ENCODE data around the gene GLRX. TPM values are rescaled to one million over a fixed set of nuclear protein-coding genes. Genes with fewer than 3 reads are reported as not detected.
"Not testable (repeated sequence)": the region's sequence is repeated elsewhere in the genome, so short reads cannot be mapped to it uniquely, and the experiment has no call there.

GLRX gene
- total RNA-seq, 1 donor from 2014 or later: 26.0 TPM

DNA sequence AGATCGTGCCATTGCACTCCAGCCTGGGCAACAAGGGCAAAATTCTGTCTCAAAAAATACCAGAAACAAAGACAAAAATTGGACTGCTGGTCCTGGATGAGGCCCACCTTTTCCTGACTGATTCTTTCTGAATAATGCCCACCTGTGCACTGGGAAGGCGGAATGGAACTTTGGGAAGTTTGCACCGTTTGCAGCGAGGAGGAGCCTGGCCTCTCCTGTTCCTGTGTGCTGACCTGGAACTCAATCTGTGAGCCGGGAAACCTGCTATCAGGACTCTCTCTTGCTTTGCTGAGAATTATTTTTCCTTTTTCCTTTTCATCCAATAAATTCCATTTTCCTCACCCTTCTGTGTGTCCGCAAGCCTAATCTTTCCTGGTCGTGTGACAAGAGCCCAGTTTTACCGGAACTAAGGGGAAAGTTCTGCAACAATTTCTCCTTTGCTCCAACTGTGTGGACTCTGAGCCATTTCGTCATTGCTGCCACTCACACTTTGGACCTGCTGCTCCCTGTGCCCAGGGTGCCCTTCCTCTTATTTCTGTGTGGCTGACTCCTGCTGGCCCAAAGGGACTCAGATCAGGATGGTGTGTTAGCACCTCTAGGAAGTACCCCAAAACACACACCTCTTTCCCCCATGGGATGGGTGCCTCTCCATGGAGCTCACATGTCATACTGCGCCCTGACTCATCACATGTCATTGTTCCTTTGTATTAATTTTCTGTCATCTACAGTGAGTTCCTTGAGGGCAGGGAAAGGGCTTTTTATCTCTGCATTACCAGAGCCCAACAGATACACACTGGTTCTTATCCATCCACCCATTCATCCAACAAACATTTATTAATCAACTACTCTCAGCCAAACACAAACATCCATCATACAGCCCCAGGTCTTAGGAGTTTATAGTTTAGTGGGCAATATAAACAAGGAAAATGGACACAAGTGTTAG is 4.7 kb upstream of the GLRX start:
- no peak for DNase-seq

- DNase-seq: no peak
Measured at GRCh38 chr5:95825495-95825894, 3.0 kb upstream of the GLRX start.

- DNase-seq: no peak
Measured at GRCh38 chr5:95824747-95825146, 2.2 kb upstream of the GLRX start.

DNA sequence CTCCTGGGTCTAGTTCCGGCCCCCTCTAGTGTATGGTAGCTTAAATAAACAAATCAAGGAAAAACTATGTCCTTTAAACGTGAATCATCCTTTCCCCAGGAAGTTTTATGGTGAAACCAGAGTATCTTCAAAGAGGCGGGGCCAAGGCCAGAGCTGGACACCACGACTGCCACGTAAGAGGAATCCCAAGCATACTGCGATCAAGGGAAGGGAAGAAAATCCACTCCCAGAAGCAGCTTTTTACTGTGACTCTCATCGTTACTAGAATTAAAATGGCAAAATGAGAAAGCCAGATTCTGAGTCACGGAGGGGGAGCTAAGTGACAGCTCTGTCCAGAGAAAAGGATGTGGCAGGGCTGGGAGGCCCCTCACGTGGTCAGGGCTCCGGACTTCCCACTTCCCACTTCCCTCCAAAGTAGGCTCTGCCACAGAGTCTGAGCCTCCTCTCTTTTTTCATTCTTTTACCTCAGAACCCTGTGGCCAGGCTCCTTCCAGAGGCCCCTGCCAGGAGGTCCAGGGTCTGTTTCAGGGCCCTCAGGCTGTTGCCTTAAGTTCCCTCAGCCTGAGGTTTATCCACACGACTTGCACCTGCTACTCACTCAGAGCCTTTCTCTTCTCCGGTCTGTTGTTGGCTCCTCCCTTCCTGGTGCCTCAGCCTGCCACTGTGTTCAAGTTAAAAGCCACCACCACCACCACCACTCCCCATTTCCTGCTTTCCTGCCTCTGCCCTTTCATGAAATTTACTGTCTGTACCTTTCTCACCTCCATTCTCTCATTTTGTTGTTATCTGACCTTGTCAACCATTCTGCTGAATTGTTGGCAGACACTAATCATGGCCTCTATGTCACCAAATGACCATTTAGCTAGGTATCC is 1.4 kb upstream of the GLRX start:
- DNase-seq: peak; percentile 79

- DNase-seq: no peak
Measured at GRCh38 chr5:95823218-95823737, 752 bp upstream of the GLRX start.

DNA sequence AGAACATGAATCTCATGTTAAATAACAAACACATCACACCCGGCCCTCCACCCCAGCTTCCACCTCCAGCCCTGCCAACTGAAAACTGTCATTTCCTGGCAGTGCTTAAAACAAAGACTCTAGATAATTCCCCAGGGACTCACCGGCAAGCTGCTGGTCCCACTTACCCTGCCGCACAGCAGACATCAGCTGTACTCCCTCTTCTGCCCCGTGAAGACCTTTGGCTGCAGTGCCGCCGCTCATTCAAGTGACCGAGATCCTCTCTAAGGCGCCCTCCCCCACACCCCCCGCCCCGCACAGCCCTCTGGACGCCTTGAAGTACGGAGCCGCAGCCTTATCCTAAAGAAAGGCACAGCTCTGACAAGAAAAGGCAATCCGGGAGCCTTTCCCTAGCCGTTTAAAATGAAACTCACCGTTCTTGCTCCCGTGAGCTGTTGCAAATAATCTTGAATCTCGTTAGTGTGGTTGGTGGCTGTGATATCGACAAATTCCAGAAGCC is 434 bp downstream of the GLRX start:
- peak; percentile 93 for DNase-seq

GRCh38 chr5:95821110-95822021 is 1.2 kb downstream of the GLRX start:
- no peak for DNase-seq

DNA sequence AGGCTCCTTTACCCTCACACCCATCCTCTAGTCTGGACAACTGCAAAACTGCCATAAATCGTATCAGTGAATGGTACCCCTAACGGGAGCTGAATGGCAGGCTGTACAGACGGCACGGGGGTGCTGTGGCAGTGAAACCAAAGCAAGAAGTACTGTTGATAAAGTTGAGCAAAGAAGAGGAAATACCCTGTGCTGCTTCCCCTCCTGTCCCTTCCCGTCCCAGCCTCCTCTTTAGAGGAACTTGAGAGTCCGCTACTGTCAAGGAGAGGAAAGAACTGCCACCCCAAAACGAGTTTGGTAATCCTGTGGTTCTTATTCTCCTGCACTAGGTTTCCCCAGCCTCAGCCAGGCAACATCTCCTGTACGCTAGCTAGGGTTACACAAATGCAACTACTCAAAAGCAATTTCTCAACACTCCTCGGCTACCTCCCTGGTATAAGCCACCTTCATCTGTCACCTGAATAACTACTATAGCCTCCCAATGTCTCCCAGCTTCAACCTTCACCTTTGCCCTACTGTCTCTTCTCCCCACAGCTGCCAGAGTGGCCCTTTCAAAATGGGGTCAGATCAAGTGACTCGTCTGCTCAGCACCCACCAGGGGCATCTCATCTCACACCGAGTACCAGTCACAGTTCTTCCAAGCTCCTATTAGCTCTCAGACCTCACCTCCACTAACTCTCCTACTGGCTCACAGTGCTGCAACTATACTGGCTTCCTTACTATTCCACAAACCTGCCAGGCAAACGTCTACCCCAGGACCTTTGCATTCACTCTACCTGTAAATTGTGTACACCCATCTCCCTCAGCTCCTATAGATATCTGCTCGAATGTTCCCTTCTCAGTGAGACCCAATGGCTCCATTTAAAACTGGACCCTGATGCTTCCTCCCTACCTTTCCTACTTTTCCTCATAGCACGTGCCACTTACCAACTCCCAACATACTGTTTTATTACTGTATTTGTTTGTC is 4.1 kb downstream of the GLRX start:
- no peak for DNase-seq

- peak; percentile 27 for DNase-seq
Measured at GRCh38 chr5:95817430-95817829, 5.1 kb downstream of the GLRX start.

DNA sequence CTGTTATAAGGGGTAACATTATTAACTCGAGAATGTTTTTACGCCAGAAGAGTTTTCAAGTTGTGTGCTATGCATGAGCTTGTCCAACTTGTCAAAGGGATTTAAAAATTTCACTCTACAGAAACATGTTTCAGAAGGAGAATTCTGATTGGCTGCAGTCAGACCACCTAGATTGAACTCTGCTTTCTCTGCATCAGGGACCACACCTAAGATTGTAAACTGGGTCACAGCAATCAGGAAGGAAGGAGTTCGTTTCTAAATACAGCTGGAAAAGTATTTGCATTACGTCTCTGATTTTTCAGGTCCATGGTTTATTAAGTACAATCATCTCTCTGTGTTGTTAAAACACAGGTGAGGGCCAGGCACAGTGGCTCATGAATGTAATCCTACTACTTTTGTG is 5.8 kb downstream of the GLRX start:
- no peak for DNase-seq

- DNase-seq: no peak
Measured at GRCh38 chr5:95816341-95816740, 6.2 kb downstream of the GLRX start.

DNA sequence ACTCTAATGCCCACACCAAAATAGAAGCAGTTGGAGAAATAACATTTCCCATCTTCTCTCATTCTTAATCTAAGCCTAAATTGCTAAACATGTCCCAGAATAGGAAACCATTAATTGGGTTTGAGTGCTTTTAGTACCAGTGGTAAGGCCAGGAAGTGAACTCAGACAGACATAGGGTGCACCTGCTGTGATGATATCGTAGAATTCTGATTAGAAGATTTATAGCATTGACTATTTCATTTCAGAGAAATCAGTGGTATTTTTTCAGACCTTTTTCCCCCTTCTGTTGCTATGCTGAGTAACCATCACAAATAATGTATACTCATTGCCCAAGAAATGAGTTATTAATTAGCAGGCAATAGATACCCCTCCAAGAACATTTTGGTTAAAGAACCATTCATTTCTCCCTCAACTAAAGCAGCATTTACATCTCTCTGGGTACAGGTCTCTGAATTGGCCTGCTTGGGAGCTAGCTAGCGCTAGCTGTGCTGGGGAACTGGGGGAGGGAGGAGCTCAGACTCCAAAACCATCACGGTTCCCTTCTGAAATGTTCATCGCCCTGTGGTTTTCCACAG is 7.3 kb downstream of the GLRX start:
- DNase-seq: no peak

DNA sequence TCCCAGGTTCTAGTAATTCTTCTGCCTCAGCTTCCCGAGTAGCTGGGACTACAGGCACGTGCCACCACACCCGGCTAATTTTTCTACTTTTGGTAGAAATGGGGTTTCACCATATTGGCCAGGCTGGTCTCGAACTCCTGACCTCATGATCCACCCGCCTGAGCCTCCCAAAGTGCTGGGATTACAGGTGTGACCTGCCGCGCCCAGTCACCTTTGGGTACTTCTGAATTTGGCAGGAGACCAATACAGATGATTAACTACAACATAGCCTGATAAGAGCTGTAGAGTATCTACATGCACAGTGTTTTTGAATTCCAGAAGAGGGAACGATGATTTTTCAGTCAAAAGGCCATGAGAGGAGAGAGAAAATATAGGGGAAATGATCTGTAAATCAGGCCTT is 9.5 kb downstream of the GLRX start:
- not testable (repeated sequence) for DNase-seq

- no peak for DNase-seq
Measured at GRCh38 chr5:95812074-95812471, 10.5 kb downstream of the GLRX start.

- DNase-seq: not testable (repeated sequence)
Measured at GRCh38 chr5:95811461-95812073, 11.0 kb downstream of the GLRX start.

DNA sequence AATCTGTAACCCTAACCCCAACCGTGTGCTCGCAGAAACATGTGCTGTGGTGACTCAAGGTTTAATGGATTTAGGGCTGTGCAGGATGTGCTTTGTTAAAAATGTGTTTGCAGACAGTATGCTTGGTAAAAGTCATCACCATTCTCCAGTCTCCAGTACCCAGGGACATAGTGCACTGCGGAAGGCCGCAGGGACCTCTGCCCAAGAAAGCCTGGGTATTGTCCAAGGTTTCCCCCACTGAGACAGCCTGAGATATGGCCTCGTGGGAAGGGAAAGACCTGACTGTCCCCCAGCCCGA is 11.5 kb downstream of the GLRX start:
- not testable (repeated sequence) for DNase-seq

DNA sequence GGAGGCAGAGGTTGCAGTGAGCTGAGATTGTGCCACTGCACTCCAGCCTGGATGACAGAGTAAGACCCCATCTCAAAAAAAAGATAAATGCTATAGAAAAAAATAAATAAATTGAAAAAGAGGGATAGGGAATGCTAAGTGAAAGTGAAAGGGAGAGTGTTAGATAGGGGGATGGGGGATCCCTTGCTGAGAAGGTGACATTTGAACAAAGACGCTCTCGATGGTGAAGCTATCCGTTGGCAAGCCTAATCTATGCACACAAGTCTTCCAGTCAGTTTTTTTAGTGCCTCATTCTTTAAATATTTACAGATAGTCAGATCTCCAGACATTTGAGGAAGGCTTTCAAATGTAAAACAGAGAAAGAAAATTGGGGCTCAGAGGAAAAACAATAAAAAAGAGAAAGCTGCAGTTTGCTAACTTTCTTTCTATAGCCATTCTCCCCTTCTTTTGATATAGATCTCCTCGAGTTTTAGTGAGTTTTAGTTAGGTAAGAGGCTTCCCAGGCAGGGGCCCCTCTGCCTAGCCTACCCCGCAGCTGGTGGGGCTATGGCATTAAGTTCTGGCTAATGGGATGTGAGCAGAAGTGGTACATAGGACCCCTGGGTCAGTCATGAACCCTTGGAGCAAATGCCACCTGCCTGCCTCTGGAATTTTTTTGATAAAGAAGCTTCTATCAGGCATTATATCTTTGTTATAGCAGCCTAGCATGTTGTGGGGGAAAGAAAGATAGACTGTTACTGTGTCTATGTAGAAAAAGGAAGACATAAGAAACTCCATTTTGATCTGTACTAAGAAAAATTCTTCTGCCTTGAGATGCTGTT is 12.0 kb downstream of the GLRX start:
- no peak for DNase-seq

GRCh38 chr5:95809414-95809960 is 13.0 kb downstream of the GLRX start:
- DNase-seq: peak; percentile 19

Data from dermis blood vessel endothelial cell (primary cell).